Lower lobe of right lung (tissue), 2 donors: Measurements from ENCODE around the gene MAN1A2. TPM values are rescaled to one million over a fixed set of nuclear protein-coding genes. Genes with fewer than 3 reads are reported as not detected.

Experiments
- ATAC-seq, 2 donors: fragments of 200-7000 bp; cut with Tn5 transposase; one replicate each; pipeline ENCODE4 v1.9.1; 2020 to 2022; ENCODE audit warnings: mild to moderate bottlenecking in 2 of 2, moderate library complexity in 2 of 2
- DNase-seq: peaks from one replicate; pipeline ENCODE4 v3.0.0-alpha.2; 2020
- H3K27ac ChIP-seq: fragments of 200-600 bp; one replicate; pipeline ENCODE4 v1.8.0; 2022
- H3K27me3 ChIP-seq: fragments of 200-600 bp; one replicate; pipeline ENCODE4 v1.8.0; 2022; ENCODE audit warnings: low read depth
- H3K36me3 ChIP-seq: fragments of 200-600 bp; one replicate; pipeline ENCODE4 v1.8.0; 2022; ENCODE audit warnings: mild to moderate bottlenecking
- H3K4me1 ChIP-seq: fragments of 200-600 bp; one replicate; pipeline ENCODE4 v1.8.0; 2022
- H3K4me3 ChIP-seq: fragments of 200-600 bp; one replicate; pipeline ENCODE4 v1.8.0; 2022; ENCODE audit warnings: mild to moderate bottlenecking
- H3K9me3 ChIP-seq: fragments of 200-600 bp; one replicate; pipeline ENCODE4 v1.8.0; 2022
- intact Hi-C: fragments of 100-400 bp; cut with DNase I; formaldehyde crosslinking; loops from one replicate; pipeline ENCODE4 v1.11.0; 2022
- total RNA-seq: library from RNA; stranded (reverse); fragmentation: NEBNext Ultra II Directional; extraction: Animal tissue kit (Norgen Biotek cat#: 25700); gene quantifications from one replicate; pipeline ENCODE4 v1.2.1, GENCODE V29; 2021
- TF ChIP-seq, protein P1 (sequence below): fragments of 200-600 bp; IDR thresholded peaks from one replicate; pipeline ENCODE4 v1.8.0; 2022; ENCODE audit warnings: antibody characterized with exemption, mild to moderate bottlenecking
- donor health status: DM: no; HTN: yes; CAD: no; lungs with severe emphysema.

The MAN1A2 gene
- total RNA-seq, 1 donor from 2014 or later, result 39.6 TPM

DNA sequence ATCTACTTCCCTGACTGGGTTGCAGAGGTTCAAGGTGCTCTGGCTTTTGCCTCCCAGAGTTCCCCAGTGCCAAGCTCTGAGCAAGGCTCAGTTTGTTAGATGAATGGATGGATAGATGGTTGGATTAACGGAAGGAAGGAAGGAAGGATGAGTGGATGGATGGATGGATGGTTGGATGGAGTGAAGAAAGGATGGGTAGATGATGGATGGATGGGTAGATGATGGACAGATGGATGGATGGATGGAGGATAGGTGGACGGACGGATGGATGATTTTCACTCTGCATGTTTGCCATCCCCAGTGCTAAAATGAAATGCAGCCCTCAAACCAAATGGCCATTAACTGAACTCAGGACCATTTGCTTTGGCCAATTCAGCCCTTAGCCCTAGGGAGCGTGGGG lies 211.2 kb downstream of the MAN1A2 start:
- TF ChIP-seq, protein P1, sequence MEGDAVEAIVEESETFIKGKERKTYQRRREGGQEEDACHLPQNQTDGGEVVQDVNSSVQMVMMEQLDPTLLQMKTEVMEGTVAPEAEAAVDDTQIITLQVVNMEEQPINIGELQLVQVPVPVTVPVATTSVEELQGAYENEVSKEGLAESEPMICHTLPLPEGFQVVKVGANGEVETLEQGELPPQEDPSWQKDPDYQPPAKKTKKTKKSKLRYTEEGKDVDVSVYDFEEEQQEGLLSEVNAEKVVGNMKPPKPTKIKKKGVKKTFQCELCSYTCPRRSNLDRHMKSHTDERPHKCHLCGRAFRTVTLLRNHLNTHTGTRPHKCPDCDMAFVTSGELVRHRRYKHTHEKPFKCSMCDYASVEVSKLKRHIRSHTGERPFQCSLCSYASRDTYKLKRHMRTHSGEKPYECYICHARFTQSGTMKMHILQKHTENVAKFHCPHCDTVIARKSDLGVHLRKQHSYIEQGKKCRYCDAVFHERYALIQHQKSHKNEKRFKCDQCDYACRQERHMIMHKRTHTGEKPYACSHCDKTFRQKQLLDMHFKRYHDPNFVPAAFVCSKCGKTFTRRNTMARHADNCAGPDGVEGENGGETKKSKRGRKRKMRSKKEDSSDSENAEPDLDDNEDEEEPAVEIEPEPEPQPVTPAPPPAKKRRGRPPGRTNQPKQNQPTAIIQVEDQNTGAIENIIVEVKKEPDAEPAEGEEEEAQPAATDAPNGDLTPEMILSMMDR, result no peak
- no peak for DNase-seq

More for the DNA sequence above, 211.2 kb downstream of the MAN1A2 start:
- Histone ChIP-seq H3K27me3 (no peaks in the 10 kb centered on the region), H3K4me3 (no peak overlapping the region), H3K9me3 (no peaks in the 10 kb centered on the region), H3K27ac (no peak overlapping the region), H3K36me3 (no peaks in the 10 kb centered on the region), H3K4me1 (no peaks in the 10 kb centered on the region)
- no peak for ATAC-seq
- intact Hi-C loops, result no loop called here

Other genes starting within 250 kb of the MAN1A2 start
- gene TRIM45, start 245.7 kb upstream of the MAN1A2 start, total RNA-seq, result 2.1 TPM
- gene VTCN1, start 156.5 kb upstream of the MAN1A2 start, total RNA-seq, result 0.77 TPM
- gene TENT5C, start 238.6 kb downstream of the MAN1A2 start, total RNA-seq, result 23.2 TPM